ENCODE data around the gene ZNF169.
"Not testable (repeated sequence)": the region's sequence is repeated elsewhere in the genome, so short reads cannot be mapped to it uniquely, and the experiment has no call there.

ZNF169 gene

DNA sequence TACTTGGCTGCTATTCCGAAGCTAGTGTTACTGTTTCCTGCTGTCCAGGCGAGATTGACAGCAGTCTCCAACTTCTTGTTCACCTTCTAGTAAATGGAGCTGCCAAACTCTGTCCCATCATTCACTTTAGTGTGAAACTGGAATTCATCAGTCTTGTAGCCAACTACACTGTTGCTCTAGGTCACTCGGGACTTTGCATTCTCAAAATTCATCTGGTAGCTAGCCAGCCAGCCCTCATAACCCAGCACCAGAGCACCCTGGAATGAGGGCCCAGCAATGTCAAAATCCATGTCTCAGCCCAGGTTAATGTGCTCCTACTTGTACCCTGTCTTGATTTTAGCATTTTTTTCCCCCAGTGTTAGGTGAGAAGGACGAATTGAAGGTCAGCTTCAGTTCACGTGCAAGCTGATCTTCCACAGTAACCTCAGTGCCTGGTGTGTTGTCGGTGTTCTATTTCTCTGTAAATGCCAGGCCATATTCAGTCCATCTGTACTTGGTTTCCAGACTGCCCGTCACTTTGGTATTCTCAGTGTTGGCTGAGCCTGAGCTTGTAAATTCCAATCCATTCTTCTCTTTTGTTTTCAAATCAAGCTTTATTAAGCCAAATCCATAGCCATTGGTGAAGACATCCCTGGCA is 28.9 kb downstream of the ZNF169 start:
- DNase-seq = no peak

- DNase-seq = no peak
Measured at GRCh38 chr9:94289691-94290090, 30.6 kb downstream of the ZNF169 start.

GRCh38 chr9:94298949-94299599 is 40.0 kb downstream of the ZNF169 start:
- no peak for DNase-seq

- DNase-seq = no peak
Measured at GRCh38 chr9:94300470-94301301, 41.6 kb downstream of the ZNF169 start.

GRCh38 chr9:94301583-94301982 is 42.5 kb downstream of the ZNF169 start:
- no peak for DNase-seq

DNA sequence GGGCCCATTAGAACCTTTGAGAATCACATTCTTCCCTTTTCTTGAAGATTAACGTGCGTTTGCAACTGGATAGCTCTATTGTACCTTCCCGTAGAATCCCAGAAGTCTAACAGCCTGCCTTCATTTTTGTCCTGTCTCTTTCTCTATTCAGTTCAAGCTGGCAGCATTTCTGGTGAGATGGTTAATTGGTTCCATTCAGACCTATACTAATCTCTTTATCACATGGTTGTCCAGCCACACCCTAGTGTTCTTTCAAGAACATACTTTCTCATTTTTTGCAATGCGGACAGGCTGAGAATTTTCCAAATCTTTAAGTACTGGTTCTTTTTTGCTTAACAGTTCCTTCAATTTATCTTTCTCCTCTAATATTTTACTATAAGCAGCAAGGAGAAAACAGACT is 43.3 kb downstream of the ZNF169 start:
- DNase-seq = no peak

- no peak for DNase-seq
Measured at GRCh38 chr9:94303321-94303720, 44.2 kb downstream of the ZNF169 start.

DNA sequence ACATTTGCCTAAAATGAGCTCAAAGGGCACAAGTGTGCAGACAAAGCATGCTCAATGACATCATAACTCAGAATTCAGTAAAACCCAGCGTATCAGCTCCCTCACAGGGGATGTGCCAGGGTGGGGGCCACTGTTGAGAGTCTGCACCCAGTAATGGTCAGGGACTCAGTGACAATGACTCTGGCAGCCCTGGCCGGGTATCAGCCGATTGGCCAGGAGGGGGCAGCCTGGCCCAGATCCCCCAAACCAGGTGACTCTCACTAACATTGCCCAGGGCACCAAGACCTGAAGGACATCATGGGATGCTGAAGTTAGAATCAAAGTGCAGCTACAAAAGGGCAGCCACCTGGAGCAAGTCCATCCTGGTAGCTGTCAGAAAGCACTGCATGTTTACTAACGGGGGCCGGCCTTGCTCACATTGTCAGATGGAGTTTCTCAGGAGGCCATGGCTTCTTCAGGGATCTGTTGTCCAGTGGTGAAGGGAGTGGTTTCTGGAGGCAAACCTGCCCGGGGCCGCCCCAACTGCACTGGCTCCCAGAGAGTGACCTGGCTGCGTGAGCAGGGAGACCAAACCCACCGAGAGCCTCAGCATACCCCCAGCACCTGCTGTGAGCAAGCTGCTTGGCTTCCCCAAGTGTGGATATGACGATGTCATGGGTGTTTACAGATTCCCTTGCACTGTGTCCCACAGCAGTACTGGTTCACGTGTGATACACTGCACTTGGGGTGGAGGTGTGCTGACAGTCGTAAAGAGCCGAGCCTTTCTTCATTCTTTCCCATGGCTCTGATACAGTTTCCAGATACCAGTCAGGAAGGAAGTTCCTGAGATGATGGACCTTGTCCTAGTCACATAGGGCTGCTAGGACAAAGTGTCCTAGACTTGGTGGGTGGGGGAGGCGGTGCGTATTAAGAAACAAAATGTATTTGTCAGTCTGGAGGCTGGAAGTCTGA is 56.2 kb downstream of the ZNF169 start:
- DNase-seq = not testable (repeated sequence)

GRCh38 chr9:94316236-94316635 is 57.1 kb downstream of the ZNF169 start:
- DNase-seq = not testable (repeated sequence)

DNA sequence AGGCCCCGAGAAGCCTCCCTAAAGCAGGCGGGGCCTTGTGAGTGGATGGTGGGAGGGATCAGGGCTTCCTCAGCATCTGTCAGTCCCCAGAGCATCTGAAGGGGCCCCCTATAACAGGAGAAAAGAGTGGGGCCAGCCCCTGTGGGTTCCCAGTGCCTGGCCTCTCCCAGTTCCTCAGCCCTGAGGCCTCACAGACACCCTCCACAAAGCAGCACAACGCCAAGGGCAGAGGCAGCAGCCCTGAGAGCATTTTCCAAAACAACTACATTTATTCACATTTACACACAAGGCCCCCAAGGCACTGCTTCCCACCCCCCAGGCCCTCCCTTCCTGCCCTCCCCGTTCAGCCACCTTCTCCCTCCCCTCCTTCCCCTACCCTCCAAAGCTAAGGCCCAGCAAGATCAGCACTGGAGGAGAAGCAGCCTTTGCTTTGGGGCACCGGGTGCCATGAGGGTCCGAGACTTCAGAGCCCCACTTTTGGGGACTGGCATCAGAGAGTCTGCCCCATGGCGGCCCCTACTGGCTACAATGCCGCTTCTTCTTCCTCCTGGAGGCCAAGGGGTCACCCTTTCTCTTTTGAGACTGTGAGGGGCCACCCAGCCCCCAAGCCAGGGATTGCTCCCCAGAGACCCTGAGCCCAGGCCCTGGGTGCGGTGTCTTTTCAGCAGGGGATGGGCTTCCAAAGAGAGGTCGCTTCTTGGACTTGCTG is 59.0 kb downstream of the ZNF169 start:
- DNase-seq = not testable (repeated sequence)

GRCh38 chr9:94322342-94322940 is 63.3 kb downstream of the ZNF169 start:
- not testable (repeated sequence) for DNase-seq

- DNase-seq = not testable (repeated sequence)
Measured at GRCh38 chr9:94323153-94323798, 64.2 kb downstream of the ZNF169 start.

DNA sequence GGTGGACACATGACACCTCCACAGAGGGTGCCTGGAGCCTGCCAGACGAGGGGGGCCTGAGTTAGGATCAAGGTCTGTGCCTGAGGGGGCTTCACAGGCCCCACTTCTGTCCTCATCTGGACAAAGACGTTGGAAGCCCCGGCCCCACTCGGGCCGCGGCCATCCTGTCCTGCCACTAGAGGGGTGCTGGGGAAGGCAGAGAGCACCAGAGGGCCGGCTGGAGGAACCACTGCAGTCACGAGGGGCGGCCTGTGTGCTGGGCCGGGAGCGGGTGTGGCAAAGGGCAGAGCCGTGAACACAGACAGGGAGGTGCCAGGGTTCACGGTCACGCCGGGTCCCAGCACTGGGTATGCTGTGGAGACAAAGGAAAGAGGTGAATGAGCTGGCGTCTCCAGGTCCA is 66.5 kb downstream of the ZNF169 start:
- DNase-seq = not testable (repeated sequence)

- not testable (repeated sequence) for DNase-seq
Measured at GRCh38 chr9:94328544-94328943, 69.4 kb downstream of the ZNF169 start, which contains the start of gene NUTM2F. TSS of gene NUTM2F (minus strand) at chr9:94328644. CDS start at chr9:94328623, 21 bp downstream.

GRCh38 chr9:94336445-94336844 is 77.3 kb downstream of the ZNF169 start:
- not testable (repeated sequence) for DNase-seq

GRCh38 chr9:94338723-94339122 is 79.6 kb downstream of the ZNF169 start:
- DNase-seq = not testable (repeated sequence)

DNA sequence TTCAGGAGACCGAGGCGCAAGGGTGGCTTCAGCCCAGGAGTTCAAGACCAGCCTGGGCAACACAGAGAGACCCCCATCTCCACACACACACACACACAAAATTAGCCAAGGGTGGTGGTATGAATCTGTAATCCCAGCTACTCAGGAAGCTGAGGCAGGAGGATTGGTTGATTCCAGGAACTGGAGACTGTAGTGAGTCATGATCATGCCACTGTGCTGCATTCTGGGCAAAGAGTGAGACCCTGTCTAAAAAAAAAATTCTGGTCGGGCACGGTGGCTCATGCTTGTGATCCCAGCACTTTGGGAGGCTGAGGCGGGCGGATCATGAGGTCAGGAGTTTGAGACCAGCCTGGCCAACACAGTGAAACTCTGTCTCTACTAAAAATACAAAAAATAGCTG is 80.6 kb downstream of the ZNF169 start:
- not testable (repeated sequence) for DNase-seq

GRCh38 chr9:94340750-94341149 is 81.7 kb downstream of the ZNF169 start:
- not testable (repeated sequence) for DNase-seq

DNA sequence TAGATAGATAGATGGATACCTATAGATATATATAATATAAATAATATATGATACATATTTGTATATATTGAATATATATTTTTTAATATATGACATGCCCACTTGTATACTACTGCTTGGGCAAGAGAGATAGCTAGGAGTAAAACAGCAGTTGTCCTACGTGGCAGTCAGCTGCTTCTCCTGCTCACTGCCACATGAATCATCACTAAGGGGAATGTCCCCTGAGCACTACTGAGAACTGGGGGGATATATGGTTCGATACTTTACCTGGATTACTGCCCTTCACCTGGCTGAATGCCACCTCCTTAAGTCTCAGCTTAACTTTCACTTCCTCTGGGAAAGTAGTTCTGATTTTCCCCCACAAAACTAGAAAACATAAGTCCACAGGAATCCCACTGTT is 82.6 kb downstream of the ZNF169 start:
- not testable (repeated sequence) for DNase-seq

DNA sequence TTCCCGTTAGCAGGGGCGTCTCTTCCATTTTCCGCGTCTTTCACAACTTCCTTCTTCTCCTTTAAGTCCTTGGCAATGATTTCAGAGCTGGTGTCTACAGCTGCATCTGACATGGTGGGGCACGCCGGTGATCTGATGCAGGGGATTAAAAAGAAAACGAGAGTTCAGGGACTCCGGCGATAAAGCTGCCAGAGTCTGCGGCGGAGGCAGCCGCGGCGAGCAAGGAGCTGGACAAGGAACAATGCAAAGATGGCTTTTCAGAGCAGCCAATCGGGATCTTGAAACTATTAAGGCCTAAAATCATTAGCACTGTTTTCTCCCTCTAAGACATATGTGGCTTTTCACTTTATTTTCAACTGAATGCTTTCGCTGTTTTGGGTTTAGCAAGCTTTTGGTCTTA is 88.4 kb downstream of the ZNF169 start:
- DNase-seq = not testable (repeated sequence)

GRCh38 chr9:94348754-94349153 is 89.7 kb downstream of the ZNF169 start:
- not testable (repeated sequence) for DNase-seq
